ENCODE data around the gene SCFD2. TPM values are rescaled to one million over a fixed set of nuclear protein-coding genes. Genes with fewer than 3 reads are reported as not detected.

SCFD2 gene
- total RNA-seq, 1 experiment from 2014 or later, result 8.4 TPM

- no TSS peak for BruUV-seq (replicated peaks)
Observed at GRCh38 chr4:53018471-53018870, 347.4 kb downstream of the SCFD2 start.

GRCh38 chr4:53016099-53016820 is 349.6 kb downstream of the SCFD2 start:
- intact Hi-C loops (cut with micrococcal nuclease; ENCODE audit: unreplicated experiment), result loop anchor here (10.0 kb wide), 2 partner anchors 299 to 919 kb away; no protein-coding TSS in a partner anchor
- POLR2A ChIA-PET (ENCODE audit: low non-redundant PET), result no interaction called here
- no TSS peak for BruUV-seq (replicated peaks)
- no peak overlapping the region for H3K4me3 ChIP-seq (ENCODE audit: low read depth, low read length, poor library complexity, severe bottlenecking)
- CTCF ChIA-PET, result no interaction called here
- H3K4me1 ChIP-seq (ENCODE audit: insufficient read depth, low read length, poor library complexity, severe bottlenecking), result peaks cover 27% of the 10 kb centered on the region
- H3K36me3 ChIP-seq (ENCODE audit: insufficient read depth, low read length, poor library complexity, severe bottlenecking), result no peaks in the 10 kb centered on the region
- no peak for DNase-seq (ENCODE audit: low spot score)
- H3K27me3 ChIP-seq (replicated peaks; ENCODE audit: insufficient read depth, low read depth, low read length, poor library complexity), result no peaks in the 10 kb centered on the region
- no peak for TF ChIP-seq CTCF (conservative IDR thresholded peaks at IDR 0.05; ENCODE audit: low read depth, low read length)
- no peak for TF ChIP-seq EZH2 (IDR thresholded peaks at IDR 0.05; ENCODE audit: borderline replicate concordance, low read depth, low read length, poor library complexity, severe bottlenecking)
- no peaks in the 10 kb centered on the region for H3K9me3 ChIP-seq (ENCODE audit: low read depth, low read length, poor library complexity, severe bottlenecking)
- H3K27ac ChIP-seq (ENCODE audit: low read depth, low read length, poor library complexity, severe bottlenecking), result no peak overlapping the region

More at GRCh38 chr4:53018471-53018870, 347.4 kb downstream of the SCFD2 start:
- ChIA-PET POLR2A (ENCODE audit: low non-redundant PET) (no interaction called here), CTCF (no interaction called here)
- no peak for TF ChIP-seq CTCF (conservative IDR thresholded peaks at IDR 0.05; ENCODE audit: low read depth, low read length)
- no peak for TF ChIP-seq EZH2 (IDR thresholded peaks at IDR 0.05; ENCODE audit: borderline replicate concordance, low read depth, low read length, poor library complexity, severe bottlenecking)
- peaks cover 6% of the 10 kb centered on the region for H3K4me1 ChIP-seq (ENCODE audit: insufficient read depth, low read length, poor library complexity, severe bottlenecking)
- DNase-seq (ENCODE audit: low spot score), result no peak
- no peaks in the 10 kb centered on the region for H3K36me3 ChIP-seq (ENCODE audit: insufficient read depth, low read length, poor library complexity, severe bottlenecking)
- intact Hi-C loops (cut with micrococcal nuclease; ENCODE audit: unreplicated experiment), result loop anchor here (10.0 kb wide), 2 partner anchors 296 to 916 kb away; no protein-coding TSS in a partner anchor
- H3K27me3 ChIP-seq (replicated peaks; ENCODE audit: insufficient read depth, low read depth, low read length, poor library complexity), result no peaks in the 10 kb centered on the region
- no peaks in the 10 kb centered on the region for H3K9me3 ChIP-seq (ENCODE audit: low read depth, low read length, poor library complexity, severe bottlenecking)
- H3K27ac ChIP-seq (ENCODE audit: low read depth, low read length, poor library complexity, severe bottlenecking), result no peak overlapping the region
- no peak overlapping the region for H3K4me3 ChIP-seq (ENCODE audit: low read depth, low read length, poor library complexity, severe bottlenecking)

- Histone ChIP-seq H3K4me3 (ENCODE audit: low read depth, low read length, poor library complexity, severe bottlenecking) (no peak overlapping the region), H3K27me3 (replicated peaks; ENCODE audit: insufficient read depth, low read depth, low read length, poor library complexity) (no peaks in the 10 kb centered on the region), H3K4me1 (ENCODE audit: insufficient read depth, low read length, poor library complexity, severe bottlenecking) (peaks cover 27% of the 10 kb centered on the region), H3K36me3 (ENCODE audit: insufficient read depth, low read length, poor library complexity, severe bottlenecking) (no peaks in the 10 kb centered on the region), H3K9me3 (ENCODE audit: low read depth, low read length, poor library complexity, severe bottlenecking) (no peaks in the 10 kb centered on the region), H3K27ac (ENCODE audit: low read depth, low read length, poor library complexity, severe bottlenecking) (no peak overlapping the region)
- no peak for TF ChIP-seq EZH2 (IDR thresholded peaks at IDR 0.05; ENCODE audit: borderline replicate concordance, low read depth, low read length, poor library complexity, severe bottlenecking)
- peak; percentile 62 for TF ChIP-seq CTCF (conservative IDR thresholded peaks at IDR 0.05; ENCODE audit: low read depth, low read length)
- ChIA-PET POLR2A (ENCODE audit: low non-redundant PET) (no interaction called here), CTCF (no interaction called here)
- BruUV-seq (replicated peaks), result no TSS peak
- intact Hi-C loops (cut with micrococcal nuclease; ENCODE audit: unreplicated experiment), result loop anchor here (2.0 to 10.0 kb wide), 4 partner anchors 181 to 1211 kb away; no protein-coding TSS in a partner anchor
- DNase-seq (ENCODE audit: low spot score), result peak; percentile 32
Observed at GRCh38 chr4:53015681-53016080, 350.2 kb downstream of the SCFD2 start.

All from A673 (cell line).